K562 treated with DMSO at 1 percent for 12 hours (cell line): Measurements from ENCODE around the gene UBE2M. TPM values are rescaled to one million over a fixed set of nuclear protein-coding genes. Genes with fewer than 3 reads are reported as not detected.

ENCODE experiments used
- total RNA-seq: library from RNA; unstranded; fragments of 300-600 nt; gene quantifications from 2 replicates; pipeline ENCODE4 v1.2.3, GENCODE V29; 2022; ENCODE audit not compliant: insufficient read depth

The UBE2M gene
- 113 TPM in 2 replicates for total RNA-seq

GRCh38 chr19:58558066-58558622, at the start of gene UBE2M:
Gene UBE2M (minus strand): TSS chr19:58558611. CDS start chr19:58558381, 230 bp downstream.

DNA sequence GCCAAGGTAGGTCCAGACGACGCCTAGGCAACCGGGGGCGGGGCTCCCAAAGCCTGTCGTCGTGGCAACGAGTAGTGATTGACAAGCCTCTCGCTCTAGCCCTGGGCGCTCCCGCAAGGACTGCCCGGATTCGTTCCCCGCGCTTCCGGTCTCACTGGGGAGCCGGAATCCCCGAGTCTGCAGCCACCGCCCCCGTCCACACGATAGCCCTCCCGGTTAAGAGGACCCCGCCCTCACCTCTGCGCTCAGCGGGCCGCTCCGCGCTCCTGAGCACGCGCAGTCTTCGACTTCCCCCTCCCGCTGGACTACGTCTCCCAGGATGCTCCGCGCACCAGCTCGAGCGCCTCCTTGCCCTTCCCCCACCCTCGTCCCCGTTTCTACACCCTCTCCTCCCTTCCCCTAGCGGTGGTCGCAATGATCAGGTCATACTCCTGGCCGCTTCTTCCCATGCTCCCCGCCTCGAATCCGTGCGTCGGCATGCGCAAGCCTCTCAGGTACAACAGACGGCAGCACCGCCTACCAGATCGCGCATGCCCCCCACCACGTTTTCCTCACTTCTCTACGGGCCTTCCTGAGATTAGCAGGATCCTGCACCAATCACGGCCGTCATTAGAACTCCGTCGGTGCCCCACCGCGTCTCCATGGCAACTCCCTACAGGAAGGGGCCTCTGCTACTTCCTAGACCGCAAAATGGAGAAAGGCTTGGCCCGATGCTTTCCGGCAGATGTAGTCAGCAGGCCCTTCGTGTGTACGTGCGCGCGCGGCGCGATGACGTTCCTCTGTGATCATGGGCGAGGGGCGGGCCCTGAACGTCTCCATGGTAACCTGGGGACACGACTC, 14.6 kb upstream of the UBE2M start, which contains the start of gene MZF1:
Gene MZF1 (minus strand): TSS at position 518 of the 840 bp plus-strand sequence. CDS start 1,946 bp downstream, outside the sequence.

GRCh38 chr19:58554494-58555368, 3.7 kb downstream of the UBE2M start, which contains the start of gene CHMP2A:
Gene CHMP2A (minus strand): TSS chr19:58555105. CDS start chr19:58554212, 893 bp downstream.

GRCh38 chr19:58543826-58544590, 14.4 kb downstream of the UBE2M start, which contains the start of gene TRIM28:
Gene TRIM28 (plus strand): TSS chr19:58544064. CDS start chr19:58544758, 694 bp downstream.

GRCh38 chr19:58519355-58520256, 38.8 kb downstream of the UBE2M start, which contains the start of gene ZBTB45:
Gene ZBTB45 (minus strand): TSS chr19:58519810. CDS start chr19:58517673, 2,137 bp downstream.

DNA sequence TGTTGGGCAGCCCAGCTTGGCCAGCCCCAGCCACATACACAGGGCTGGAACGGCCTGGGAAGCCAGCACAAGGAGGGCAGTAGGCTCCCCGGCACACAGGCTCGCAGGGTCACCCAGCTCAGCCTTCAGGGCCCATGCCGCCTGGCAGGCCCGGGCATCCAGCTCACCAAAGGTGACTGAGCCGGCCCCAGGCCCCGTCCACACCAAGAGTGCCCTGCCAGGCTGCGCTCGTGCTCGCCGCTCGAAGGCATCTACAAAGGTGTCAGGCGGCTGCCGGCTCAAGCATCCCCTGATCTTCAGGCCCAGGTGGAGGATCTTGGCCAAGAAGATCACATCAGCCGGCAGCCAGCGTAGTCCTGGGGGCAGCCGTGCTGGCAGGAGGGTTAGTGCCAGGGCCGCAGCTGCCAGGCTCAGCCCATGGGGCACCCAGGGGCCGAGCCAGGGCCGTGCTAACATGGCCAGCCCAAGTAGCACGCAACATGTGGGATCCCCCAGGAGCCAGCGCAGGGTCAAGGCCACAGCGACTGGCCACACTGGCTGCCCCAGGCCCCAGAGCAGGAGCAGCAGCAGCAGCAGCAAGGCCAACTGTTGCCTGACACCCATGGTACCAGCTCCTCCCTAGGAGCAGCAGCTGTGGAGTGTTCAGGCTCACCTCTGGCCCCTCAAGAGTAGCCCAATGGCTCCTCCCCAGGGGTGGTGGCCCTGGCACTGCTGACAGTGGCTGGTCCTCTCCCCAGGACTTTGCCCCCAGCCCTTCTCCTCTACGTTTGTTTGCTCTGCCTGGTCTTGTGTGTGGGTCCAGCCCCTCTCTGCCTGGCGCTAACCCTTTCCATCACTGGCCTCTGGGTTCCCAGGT, 46.8 kb downstream of the UBE2M start, which contains the start of gene SLC27A5:
Gene SLC27A5 (minus strand): TSS at position 640 of the 856 bp plus-strand sequence. CDS start 37 bp downstream, at position 603.

Other genes with a start within 250 kb of the UBE2M start
- gene ZSCAN22, start 231.6 kb downstream of the UBE2M start, total RNA-seq, result 1.4 and 3.5 TPM in 2 replicates
- 45.3 and 79.2 TPM in 2 replicates for gene A1BG, start 205.1 kb downstream of the UBE2M start, total RNA-seq
- 2.4 and 4.5 TPM in 2 replicates for gene ZNF497, start 195.9 kb downstream of the UBE2M start, total RNA-seq
- gene ZNF837, start 177.6 kb downstream of the UBE2M start, total RNA-seq, result 3.3 and 3.6 TPM in 2 replicates
- gene RPS5, start 171.3 kb downstream of the UBE2M start, total RNA-seq, result 4,498 and 7,272 TPM in 2 replicates
- not detected in 2 replicates for gene RNF225, start 163.0 kb downstream of the UBE2M start, total RNA-seq
- 7.4 and 21.7 TPM in 2 replicates for gene ZNF584, start 150.0 kb downstream of the UBE2M start, total RNA-seq
- 0.32 and 0.47 TPM in 2 replicates for gene ZNF132, start 118.5 kb downstream of the UBE2M start, total RNA-seq
- gene ZNF324B, start 107.0 kb downstream of the UBE2M start, total RNA-seq, result 1.8 and 5.1 TPM in 2 replicates
- gene ZNF324, start 91.5 kb downstream of the UBE2M start, total RNA-seq, result 8.4 and 11.7 TPM in 2 replicates
- gene ZNF446, start 82.3 kb downstream of the UBE2M start, total RNA-seq, result 8.1 and 13.6 TPM in 2 replicates
- gene SLC27A5, start 46.6 kb downstream of the UBE2M start, total RNA-seq, result 20.0 and 25.4 TPM in 2 replicates
- 11.0 and 15.4 TPM in 2 replicates for gene ZBTB45, start 38.8 kb downstream of the UBE2M start, total RNA-seq
- gene TRIM28, start 14.5 kb downstream of the UBE2M start, total RNA-seq, result 666 and 733 TPM in 2 replicates
- 148 and 177 TPM in 2 replicates for gene CHMP2A, start 3.5 kb downstream of the UBE2M start, total RNA-seq
- gene MZF1, start 14.7 kb upstream of the UBE2M start, total RNA-seq, result 9.7 and 16.9 TPM in 2 replicates